ENCODE results near the gene AKAP9.

GRCh38 chr7:91959023-91959422 lies 18.4 kb downstream of the AKAP9 start:
- TF ChIP-seq, protein P1, sequence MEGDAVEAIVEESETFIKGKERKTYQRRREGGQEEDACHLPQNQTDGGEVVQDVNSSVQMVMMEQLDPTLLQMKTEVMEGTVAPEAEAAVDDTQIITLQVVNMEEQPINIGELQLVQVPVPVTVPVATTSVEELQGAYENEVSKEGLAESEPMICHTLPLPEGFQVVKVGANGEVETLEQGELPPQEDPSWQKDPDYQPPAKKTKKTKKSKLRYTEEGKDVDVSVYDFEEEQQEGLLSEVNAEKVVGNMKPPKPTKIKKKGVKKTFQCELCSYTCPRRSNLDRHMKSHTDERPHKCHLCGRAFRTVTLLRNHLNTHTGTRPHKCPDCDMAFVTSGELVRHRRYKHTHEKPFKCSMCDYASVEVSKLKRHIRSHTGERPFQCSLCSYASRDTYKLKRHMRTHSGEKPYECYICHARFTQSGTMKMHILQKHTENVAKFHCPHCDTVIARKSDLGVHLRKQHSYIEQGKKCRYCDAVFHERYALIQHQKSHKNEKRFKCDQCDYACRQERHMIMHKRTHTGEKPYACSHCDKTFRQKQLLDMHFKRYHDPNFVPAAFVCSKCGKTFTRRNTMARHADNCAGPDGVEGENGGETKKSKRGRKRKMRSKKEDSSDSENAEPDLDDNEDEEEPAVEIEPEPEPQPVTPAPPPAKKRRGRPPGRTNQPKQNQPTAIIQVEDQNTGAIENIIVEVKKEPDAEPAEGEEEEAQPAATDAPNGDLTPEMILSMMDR (IDR thresholded peaks at IDR 0.05) = no peak
- TF ChIP-seq POLR2A (IDR thresholded peaks at IDR 0.05) = no peak
